Measurements from ENCODE around the gene PSMA8. TPM values are rescaled to one million over a fixed set of nuclear protein-coding genes. Genes with fewer than 3 reads are reported as not detected.
"Not testable (repeated sequence)": the region's sequence is repeated elsewhere in the genome, so short reads cannot be mapped to it uniquely, and the experiment has no call there.

Gene PSMA8
- total RNA-seq, 1 donor from 2014 or later = not detected

DNA sequence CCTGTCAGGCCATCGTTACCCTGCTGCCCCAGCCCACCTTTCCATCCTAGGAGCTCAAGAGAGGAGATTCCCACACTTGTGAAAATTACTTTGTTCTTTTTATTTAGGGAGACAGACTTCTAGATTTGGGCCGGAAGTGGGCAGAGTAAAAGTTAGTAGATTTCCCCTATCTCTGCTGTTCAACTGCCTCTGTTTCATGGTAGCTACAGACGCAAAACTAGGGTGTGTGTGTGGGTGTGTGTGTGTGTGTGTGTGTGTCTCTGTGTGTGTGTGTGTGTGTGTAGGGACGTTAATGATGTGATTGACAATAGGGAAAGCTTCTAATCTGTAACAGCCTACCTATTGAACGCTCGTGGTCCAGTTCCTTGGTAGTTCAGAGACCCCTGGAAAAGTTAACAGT, 438 bp downstream of the PSMA8 start:
- no peak overlapping the region for H3K27ac Mint-ChIP-seq (ENCODE audit: unreplicated experiment)
- H3K4me3 Mint-ChIP-seq (ENCODE audit: unreplicated experiment) = no peak overlapping the region

DNA sequence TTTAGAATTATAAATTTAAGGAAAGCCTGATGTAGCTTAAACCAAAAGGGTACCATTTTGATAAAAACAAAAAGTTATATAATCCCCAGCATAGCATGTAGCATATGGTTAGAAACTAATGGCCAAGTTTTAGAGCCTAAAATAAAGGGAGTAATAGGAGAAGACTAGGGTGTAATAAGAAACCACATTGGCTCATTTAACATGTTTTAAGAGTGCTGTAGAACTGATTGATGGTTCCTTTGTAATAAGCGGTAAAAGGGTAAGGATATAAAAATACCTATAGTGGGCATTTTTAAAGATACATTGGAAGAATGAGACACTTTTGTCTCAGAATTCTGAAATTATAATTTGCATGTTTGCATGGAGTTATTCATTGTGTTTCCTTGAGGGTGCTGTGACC, 1.9 kb downstream of the PSMA8 start:
- H3K27me3 Mint-ChIP-seq (ENCODE audit: unreplicated experiment) = peaks cover 9% of the 10 kb centered on the region
- peaks cover 2% of the 10 kb centered on the region for H3K9me3 Mint-ChIP-seq (ENCODE audit: unreplicated experiment)

More for the DNA sequence above, 438 bp downstream of the PSMA8 start:
- Mint-ChIP-seq H3K9me3 (ENCODE audit: unreplicated experiment) (no peaks in the 10 kb centered on the region), H3K4me1 (ENCODE audit: unreplicated experiment) (no peaks in the 10 kb centered on the region), H3K27me3 (ENCODE audit: unreplicated experiment) (peaks cover 10% of the 10 kb centered on the region), H3K36me3 (ENCODE audit: unreplicated experiment) (no peaks in the 10 kb centered on the region)
- no peak for DNase-seq (ENCODE audit: extremely low spot score, unreplicated experiment)
- TF ChIP-seq, protein P1, sequence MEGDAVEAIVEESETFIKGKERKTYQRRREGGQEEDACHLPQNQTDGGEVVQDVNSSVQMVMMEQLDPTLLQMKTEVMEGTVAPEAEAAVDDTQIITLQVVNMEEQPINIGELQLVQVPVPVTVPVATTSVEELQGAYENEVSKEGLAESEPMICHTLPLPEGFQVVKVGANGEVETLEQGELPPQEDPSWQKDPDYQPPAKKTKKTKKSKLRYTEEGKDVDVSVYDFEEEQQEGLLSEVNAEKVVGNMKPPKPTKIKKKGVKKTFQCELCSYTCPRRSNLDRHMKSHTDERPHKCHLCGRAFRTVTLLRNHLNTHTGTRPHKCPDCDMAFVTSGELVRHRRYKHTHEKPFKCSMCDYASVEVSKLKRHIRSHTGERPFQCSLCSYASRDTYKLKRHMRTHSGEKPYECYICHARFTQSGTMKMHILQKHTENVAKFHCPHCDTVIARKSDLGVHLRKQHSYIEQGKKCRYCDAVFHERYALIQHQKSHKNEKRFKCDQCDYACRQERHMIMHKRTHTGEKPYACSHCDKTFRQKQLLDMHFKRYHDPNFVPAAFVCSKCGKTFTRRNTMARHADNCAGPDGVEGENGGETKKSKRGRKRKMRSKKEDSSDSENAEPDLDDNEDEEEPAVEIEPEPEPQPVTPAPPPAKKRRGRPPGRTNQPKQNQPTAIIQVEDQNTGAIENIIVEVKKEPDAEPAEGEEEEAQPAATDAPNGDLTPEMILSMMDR (IDR thresholded peaks at IDR 0.05) = no peak

DNA sequence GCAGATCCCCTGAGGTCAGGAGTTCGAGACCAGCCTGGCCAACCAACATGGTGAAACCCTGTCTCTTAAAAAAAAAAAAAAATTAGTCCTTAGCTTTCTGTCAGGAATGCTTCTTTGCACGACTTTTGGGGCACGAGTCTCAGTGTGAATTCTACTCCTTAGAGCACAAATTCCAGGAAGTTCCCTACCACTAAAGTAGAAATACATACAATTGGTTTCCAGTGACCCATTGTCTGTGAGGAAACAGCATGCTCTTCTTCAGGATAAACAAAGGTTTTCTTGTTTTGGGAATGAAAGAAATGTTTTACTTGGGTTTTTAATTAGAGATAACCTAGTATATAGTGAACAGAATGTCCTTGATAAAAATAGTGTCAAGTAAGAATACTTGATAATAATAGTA, 23.7 kb downstream of the PSMA8 start:
- Mint-ChIP-seq H3K36me3 (ENCODE audit: unreplicated experiment) (no peaks in the 10 kb centered on the region), H3K4me3 (ENCODE audit: unreplicated experiment) (no peak overlapping the region), H3K27ac (ENCODE audit: unreplicated experiment) (no peak overlapping the region), H3K4me1 (ENCODE audit: unreplicated experiment) (no peaks in the 10 kb centered on the region), H3K9me3 (ENCODE audit: unreplicated experiment) (no peaks in the 10 kb centered on the region), H3K27me3 (ENCODE audit: unreplicated experiment) (peaks cover 34% of the 10 kb centered on the region)
- TF ChIP-seq, protein P1 (IDR thresholded peaks at IDR 0.05) = no peak
- DNase-seq (ENCODE audit: extremely low spot score, unreplicated experiment) = no peak

More for the DNA sequence above, 1.9 kb downstream of the PSMA8 start:
- no peak for DNase-seq (ENCODE audit: extremely low spot score, unreplicated experiment)
- TF ChIP-seq, protein P1 (IDR thresholded peaks at IDR 0.05) = no peak
- Mint-ChIP-seq H3K4me3 (ENCODE audit: unreplicated experiment) (no peak overlapping the region), H3K4me1 (ENCODE audit: unreplicated experiment) (no peaks in the 10 kb centered on the region), H3K36me3 (ENCODE audit: unreplicated experiment) (no peaks in the 10 kb centered on the region), H3K27ac (ENCODE audit: unreplicated experiment) (no peak overlapping the region)

DNA sequence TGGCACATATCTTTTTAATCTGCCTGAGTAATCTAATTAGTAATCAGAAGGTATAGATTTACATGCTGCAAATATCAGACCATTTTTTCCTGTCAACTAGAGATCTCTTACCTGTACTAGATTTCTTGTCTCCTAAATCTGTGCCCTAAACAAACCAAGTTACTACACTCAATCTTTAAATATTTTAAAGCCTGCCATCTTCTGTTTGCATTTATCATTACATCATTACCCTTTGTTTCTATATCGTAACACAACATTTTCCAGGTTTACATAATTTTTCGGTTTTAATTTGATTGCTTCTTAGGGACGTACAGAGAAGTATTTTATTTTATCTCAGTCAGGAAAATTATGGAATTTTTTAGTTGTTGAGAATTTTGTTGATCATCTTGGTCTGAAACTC, 25.7 kb downstream of the PSMA8 start:
- DNase-seq (ENCODE audit: extremely low spot score, unreplicated experiment) = no peak
- TF ChIP-seq, protein P1 (IDR thresholded peaks at IDR 0.05) = peak; percentile 46
- H3K9me3 Mint-ChIP-seq (ENCODE audit: unreplicated experiment) = no peaks in the 10 kb centered on the region
- peaks cover 36% of the 10 kb centered on the region for H3K27me3 Mint-ChIP-seq (ENCODE audit: unreplicated experiment)
- no peaks in the 10 kb centered on the region for H3K36me3 Mint-ChIP-seq (ENCODE audit: unreplicated experiment)
- H3K27ac Mint-ChIP-seq (ENCODE audit: unreplicated experiment) = no peak overlapping the region
- no peak overlapping the region for H3K4me3 Mint-ChIP-seq (ENCODE audit: unreplicated experiment)
- H3K4me1 Mint-ChIP-seq (ENCODE audit: unreplicated experiment) = no peaks in the 10 kb centered on the region

DNA sequence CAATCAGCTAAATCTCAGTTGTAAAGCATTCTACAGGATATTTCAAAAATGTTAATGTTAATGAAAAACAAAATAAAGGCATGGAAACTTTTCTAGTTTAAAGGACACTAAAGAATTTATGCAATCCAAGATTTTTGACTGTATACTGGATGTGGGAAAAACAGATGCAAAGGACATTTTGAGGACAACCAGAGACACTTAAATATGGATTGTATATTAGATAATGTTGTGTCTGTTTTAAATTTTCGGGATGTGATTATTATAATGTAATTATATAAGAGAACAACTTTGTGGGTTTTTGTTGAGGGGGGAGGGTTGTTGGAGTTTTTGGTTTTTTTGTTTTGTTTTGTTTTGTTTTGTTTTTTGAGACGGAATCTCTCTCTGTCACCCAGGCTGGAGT, 30.9 kb downstream of the PSMA8 start:
- Mint-ChIP-seq H3K36me3 (ENCODE audit: unreplicated experiment) (no peaks in the 10 kb centered on the region), H3K27me3 (ENCODE audit: unreplicated experiment) (peaks cover 17% of the 10 kb centered on the region), H3K4me3 (ENCODE audit: unreplicated experiment) (no peak overlapping the region), H3K9me3 (ENCODE audit: unreplicated experiment) (no peaks in the 10 kb centered on the region), H3K27ac (ENCODE audit: unreplicated experiment) (no peak overlapping the region), H3K4me1 (ENCODE audit: unreplicated experiment) (no peaks in the 10 kb centered on the region)
- TF ChIP-seq, protein P1 (IDR thresholded peaks at IDR 0.05) = no peak
- no peak for DNase-seq (ENCODE audit: extremely low spot score, unreplicated experiment)

DNA sequence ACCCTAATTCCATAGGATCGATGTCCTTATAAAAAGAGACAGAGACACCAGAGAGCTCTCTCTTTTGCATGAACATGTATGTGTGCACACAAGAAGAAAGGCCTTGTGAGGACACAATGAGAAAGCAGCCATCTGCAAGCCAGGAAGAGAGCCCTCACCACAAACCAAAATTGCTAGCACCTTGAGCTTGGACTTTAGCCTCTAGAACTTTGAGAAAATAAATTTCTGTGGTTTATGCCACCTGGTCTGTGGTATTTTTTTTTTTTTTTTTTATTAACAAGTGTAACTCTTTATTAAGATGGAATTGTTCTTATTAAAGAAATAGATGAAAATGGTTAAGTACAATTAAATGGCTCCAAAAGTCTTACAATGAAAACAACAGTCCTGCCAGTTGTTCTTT, 33.9 kb downstream of the PSMA8 start:
- not testable (repeated sequence) for H3K4me1 Mint-ChIP-seq (ENCODE audit: unreplicated experiment); H3K4me3 Mint-ChIP-seq (ENCODE audit: unreplicated experiment); H3K36me3 Mint-ChIP-seq (ENCODE audit: unreplicated experiment); H3K27me3 Mint-ChIP-seq (ENCODE audit: unreplicated experiment); DNase-seq (ENCODE audit: extremely low spot score, unreplicated experiment); H3K27ac Mint-ChIP-seq (ENCODE audit: unreplicated experiment); H3K9me3 Mint-ChIP-seq (ENCODE audit: unreplicated experiment)
